T47D (cell line): ENCODE data around the gene TGM3.

Experiments used
- DNase-seq, 2 experiments: peaks; one replicate each; pipeline versions ENCODE4 v3.0.0 to v3.0.0-alpha.2; 2011 to 2012; ENCODE audit warnings: low read depth in 1 of 2, low spot score in 1 of 2
- JUND ChIP-seq: IDR thresholded peaks from 2 replicates; pipeline ENCODE4 v1.6.1; 2012; ENCODE audit warnings: low read depth
- in situ Hi-C: cut with HindIII; loops from 2 replicates; pipeline ENCODE4 v1.10.0; 2016; ENCODE audit warnings: low sequenced_read_pairs, low pct_unique_long_range_greater_than_20kb

TGM3 gene

DNA sequence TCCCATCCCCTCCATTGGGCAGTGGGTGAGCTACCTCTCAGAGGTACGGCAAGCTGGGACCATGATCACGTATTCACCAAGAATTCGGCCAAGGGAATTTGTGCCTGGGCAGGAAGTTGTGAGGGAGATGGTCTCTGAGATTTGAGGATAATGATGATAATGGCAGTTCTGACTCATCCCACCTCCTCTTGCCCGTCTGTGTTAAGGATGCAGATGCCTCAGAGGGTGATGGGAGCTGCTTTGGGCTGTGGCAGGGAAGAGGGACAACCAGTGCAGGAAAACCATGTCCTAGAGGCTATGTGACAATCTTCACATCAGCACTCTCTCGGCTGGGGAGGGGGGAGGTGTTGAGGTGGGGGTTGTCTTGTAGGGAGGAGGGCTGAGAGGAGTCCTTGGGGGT, 89.2 kb downstream of the TGM3 start:
- DNase-seq = no peak

GRCh38 chr20:2385496-2385895, 89.7 kb downstream of the TGM3 start:
- no peak for TF ChIP-seq JUND
- in situ Hi-C loops = no loop called here
- no peak for DNase-seq

More for the DNA sequence above, 89.2 kb downstream of the TGM3 start:
- TF ChIP-seq JUND = no peak
- in situ Hi-C loops = no loop called here

DNA sequence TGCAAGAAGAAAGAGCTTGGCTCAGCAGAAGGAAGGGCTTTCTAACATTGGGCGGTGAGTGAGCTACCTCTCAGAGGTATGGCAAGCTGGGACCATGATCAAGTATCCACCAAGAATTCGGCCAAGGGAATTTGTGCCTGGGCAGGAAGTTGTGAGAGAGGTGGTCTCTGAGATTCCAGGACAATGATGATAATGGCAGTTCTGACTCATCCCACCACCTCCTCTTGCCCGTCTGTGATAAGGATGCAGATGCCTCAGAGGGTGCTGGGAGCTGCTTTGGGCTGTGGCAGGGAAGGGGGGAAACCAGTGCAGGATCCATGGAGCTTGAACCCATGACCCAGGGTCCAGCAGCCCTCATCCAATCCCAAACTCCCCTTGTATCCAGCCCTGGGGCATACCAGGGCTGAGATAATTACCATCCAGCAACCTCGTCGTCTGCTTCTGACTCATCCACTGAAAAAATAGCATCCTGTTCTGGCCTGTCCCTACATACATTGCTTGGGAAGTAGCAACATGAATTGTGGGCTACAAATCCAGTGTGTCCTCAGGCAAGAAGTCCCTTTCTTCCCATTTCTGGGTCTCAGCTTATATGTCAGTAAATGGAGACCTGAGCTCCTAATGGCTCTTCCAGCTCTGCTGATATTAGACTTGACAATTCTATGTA, 90.8 kb downstream of the TGM3 start:
- in situ Hi-C loops = no loop called here
- TF ChIP-seq JUND = no peak
- no peak for DNase-seq

DNA sequence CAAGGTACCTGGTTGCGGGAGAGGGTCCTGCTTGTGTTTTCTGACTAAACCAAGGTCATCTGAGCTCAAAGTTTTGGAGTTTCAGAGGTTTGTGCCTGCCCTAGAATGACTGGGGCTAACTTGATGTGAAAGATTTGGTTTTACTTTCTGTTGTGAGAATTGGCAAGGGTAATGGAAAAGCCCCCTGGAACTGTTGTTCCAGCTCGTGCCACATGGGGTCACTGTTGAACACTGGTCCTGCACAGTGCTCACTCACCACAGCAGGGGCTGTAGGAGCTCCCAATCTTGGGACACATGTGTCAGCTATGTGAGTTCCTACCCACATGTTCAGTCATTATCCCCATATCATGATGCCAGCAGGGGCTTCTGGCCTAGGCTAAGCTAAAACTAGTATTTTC, 91.4 kb downstream of the TGM3 start:
- in situ Hi-C loops = no loop called here
- DNase-seq = peak in 1 of 2 experiments; percentile 38
- TF ChIP-seq JUND = no peak

DNA sequence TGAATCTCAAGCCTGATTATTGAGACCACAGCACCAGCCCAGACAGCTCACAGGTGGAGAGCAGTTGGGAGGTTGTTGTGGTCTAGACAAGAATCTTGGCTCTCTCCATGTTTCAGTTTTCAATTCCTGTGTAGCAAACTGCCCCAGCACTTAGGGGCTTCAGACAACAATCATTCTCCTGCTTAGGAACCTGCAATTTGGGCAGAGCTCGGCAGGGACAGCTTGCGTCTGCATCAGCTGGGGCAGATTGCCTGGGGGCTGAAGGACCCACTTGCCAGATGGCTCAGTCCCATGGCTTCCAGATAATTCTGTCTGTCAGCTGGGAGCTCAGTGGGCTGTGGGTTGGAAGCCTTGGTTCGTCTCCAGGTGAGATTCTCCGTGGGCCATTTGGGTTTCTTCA, 91.8 kb downstream of the TGM3 start:
- in situ Hi-C loops = no loop called here
- no peak for DNase-seq
- TF ChIP-seq JUND = no peak
